Ramos (cell line): ENCODE data around the gene DPP10.
"Not testable (repeated sequence)": the region's sequence is repeated elsewhere in the genome, so short reads cannot be mapped to it uniquely, and the experiment has no call there.

Experiments used
- in situ Hi-C: fragments of 300-500 bp; cut with MboI; formaldehyde crosslinking; loops from one replicate; pipeline ENCODE4 v1.14.3; 2022; ENCODE audit warnings: low sequenced_read_pairs; ENCODE audit not compliant: unreplicated experiment

The DPP10 gene

GRCh38 chr2:114442510-114442909 lies at the start of gene DPP10:
Gene DPP10, plus strand, starts transcription at chr2:114442641.
- in situ Hi-C loops, result no loop called here

GRCh38 chr2:114400890-114401289 lies 41.6 kb upstream of the DPP10 start:
- in situ Hi-C loops, result no loop called here

GRCh38 chr2:114405247-114406116 lies 37.0 kb upstream of the DPP10 start:
- in situ Hi-C loops, result no loop called here

GRCh38 chr2:114406347-114406746 lies 36.1 kb upstream of the DPP10 start:
- in situ Hi-C loops, result no loop called here

- in situ Hi-C loops, result not testable (repeated sequence)
These were observed 35.1 kb upstream of the DPP10 start for GRCh38 chr2:114407353-114407752.

- in situ Hi-C loops, result no loop called here
These were observed 20.7 kb upstream of the DPP10 start for GRCh38 chr2:114421781-114422180.

GRCh38 chr2:114424699-114425098 lies 17.7 kb upstream of the DPP10 start:
- in situ Hi-C loops, result no loop called here

GRCh38 chr2:114426756-114427155 lies 15.7 kb upstream of the DPP10 start:
- in situ Hi-C loops, result no loop called here

- in situ Hi-C loops, result no loop called here
These were observed 6.1 kb upstream of the DPP10 start for GRCh38 chr2:114436329-114436728.

GRCh38 chr2:114446571-114446970 lies 4.1 kb downstream of the DPP10 start:
- in situ Hi-C loops, result no loop called here

- in situ Hi-C loops, result no loop called here
These were observed 8.2 kb downstream of the DPP10 start for GRCh38 chr2:114450639-114451038.

- in situ Hi-C loops, result no loop called here
These were observed 14.1 kb downstream of the DPP10 start for GRCh38 chr2:114456566-114456965.

GRCh38 chr2:114457956-114458355 lies 15.5 kb downstream of the DPP10 start:
- in situ Hi-C loops, result no loop called here

GRCh38 chr2:114461116-114461515 lies 18.7 kb downstream of the DPP10 start:
- in situ Hi-C loops, result no loop called here

- in situ Hi-C loops, result no loop called here
These were observed 22.7 kb downstream of the DPP10 start for GRCh38 chr2:114464961-114465706.

GRCh38 chr2:114468343-114468742 lies 25.9 kb downstream of the DPP10 start:
- in situ Hi-C loops, result no loop called here

- in situ Hi-C loops, result no loop called here
These were observed 29.8 kb downstream of the DPP10 start for GRCh38 chr2:114472246-114472645.

GRCh38 chr2:114472726-114473125 lies 30.3 kb downstream of the DPP10 start:
- in situ Hi-C loops, result no loop called here

GRCh38 chr2:114488841-114489530 lies 46.5 kb downstream of the DPP10 start:
- in situ Hi-C loops, result no loop called here

- in situ Hi-C loops, result no loop called here
These were observed 52.6 kb downstream of the DPP10 start for GRCh38 chr2:114495046-114495445.

GRCh38 chr2:114496959-114497358 lies 54.5 kb downstream of the DPP10 start:
- in situ Hi-C loops, result no loop called here
